H9 (cell line): ENCODE measurements around the gene USP5. TPM values are rescaled to one million over a fixed set of nuclear protein-coding genes. Genes with fewer than 3 reads are reported as not detected.
A peak's percentile ranks its signal among the peaks of the same experiment; 100 is the strongest.

Experiments
- DNase-seq: peaks from one replicate; pipeline ENCODE4 v3.0.0-alpha.2; 2017
- H2AFZ ChIP-seq: one replicate; pipeline ENCODE4 v1.6.1; 2013; ENCODE audit warnings: mild to moderate bottlenecking, low read length, control low read depth, moderate library complexity
- H2AK5ac ChIP-seq: 2 replicates; pipeline ENCODE4 v1.6.1; 2013; ENCODE audit warnings: low read length, control low read depth, mixed read lengths; ENCODE audit not compliant: insufficient read length
- H2BK120ac ChIP-seq: one replicate; pipeline ENCODE4 v1.6.1; 2013; ENCODE audit warnings: low read depth, mild to moderate bottlenecking, low read length, control low read depth, inconsistent platforms; ENCODE audit not compliant: poor library complexity, severe bottlenecking
- H2BK12ac ChIP-seq: 2 replicates; pipeline ENCODE4 v1.6.1; 2013; ENCODE audit warnings: low read length, control low read depth, mixed read lengths, low read depth; ENCODE audit not compliant: insufficient read length
- H2BK15ac ChIP-seq: 2 replicates; pipeline ENCODE4 v1.6.1; 2013; ENCODE audit warnings: low read depth, low read length, control low read depth
- H2BK20ac ChIP-seq: one replicate; pipeline ENCODE4 v1.6.1; 2013; ENCODE audit warnings: low read depth, mild to moderate bottlenecking, low read length, control low read depth, inconsistent platforms; ENCODE audit not compliant: poor library complexity, severe bottlenecking
- H2BK5ac ChIP-seq: 2 replicates; pipeline ENCODE4 v1.6.1; 2013; ENCODE audit warnings: low read length, control low read depth, mixed read lengths; ENCODE audit not compliant: insufficient read length
- H3K14ac ChIP-seq: 2 replicates; pipeline ENCODE4 v1.6.1; 2013; ENCODE audit warnings: low read length, control low read depth; ENCODE audit not compliant: insufficient read depth
- H3K18ac ChIP-seq: 2 replicates; pipeline ENCODE4 v1.6.1; 2013; ENCODE audit warnings: low read depth, mild to moderate bottlenecking, mixed read lengths, low read length, control low read depth; ENCODE audit not compliant: insufficient read length
- H3K23ac ChIP-seq: 2 replicates; pipeline ENCODE4 v1.6.1; 2013; ENCODE audit warnings: low read length, control low read depth, mixed read lengths, low read depth; ENCODE audit not compliant: insufficient read length
- H3K23me2 ChIP-seq: 2 replicates; pipeline ENCODE4 v1.6.1; 2013; ENCODE audit warnings: low read depth, mild to moderate bottlenecking, mixed read lengths, low read length, control low read depth; ENCODE audit not compliant: insufficient read length, poor library complexity, severe bottlenecking
- H3K27ac ChIP-seq: 2 replicates; pipeline ENCODE4 v1.5.1; 2013; ENCODE audit warnings: low read length, control low read depth, mixed read lengths, low read depth; ENCODE audit not compliant: insufficient read length
- H3K27me3 ChIP-seq: 2 replicates; pipeline ENCODE4 v1.6.1; 2013; ENCODE audit warnings: low read length, control low read depth, inconsistent platforms; ENCODE audit not compliant: insufficient read depth
- H3K4ac ChIP-seq: 2 replicates; pipeline ENCODE4 v1.6.1; 2013; ENCODE audit warnings: low read depth, mild to moderate bottlenecking, control low read depth, inconsistent platforms, low read length, moderate library complexity
- H3K4me1 ChIP-seq: 2 replicates; pipeline ENCODE4 v1.6.1; 2013; ENCODE audit warnings: low read length, control low read depth, inconsistent platforms; ENCODE audit not compliant: insufficient read depth
- H3K4me2 ChIP-seq: 2 replicates; pipeline ENCODE4 v1.6.1; 2013; ENCODE audit warnings: low read length, control low read depth, mixed read lengths; ENCODE audit not compliant: insufficient read length, insufficient read depth
- H3K56ac ChIP-seq: 2 replicates; pipeline ENCODE4 v1.6.1; 2013; ENCODE audit warnings: low read depth, mild to moderate bottlenecking, mixed read lengths, low read length, control low read depth; ENCODE audit not compliant: insufficient read length
- H3K79me1 ChIP-seq: 2 replicates; pipeline ENCODE4 v1.6.1; 2013; ENCODE audit warnings: low read depth, mild to moderate bottlenecking, moderate library complexity, low read length, control low read depth, inconsistent platforms; ENCODE audit not compliant: insufficient read depth, poor library complexity, severe bottlenecking
- H3K79me2 ChIP-seq: 2 replicates; pipeline ENCODE4 v1.6.1; 2013; ENCODE audit warnings: low read length, control low read depth, inconsistent platforms; ENCODE audit not compliant: insufficient read depth
- H3K9ac ChIP-seq: 2 replicates; pipeline ENCODE4 v1.6.1; 2013; ENCODE audit warnings: low read length, control low read depth, mixed read lengths; ENCODE audit not compliant: insufficient read length; ENCODE audit errors: extremely low read depth
- H3K9me3 ChIP-seq: one replicate; pipeline ENCODE4 v1.6.1; 2013; ENCODE audit warnings: low read depth, low read length, inconsistent platforms; ENCODE audit not compliant: control insufficient read depth
- H3T11ph ChIP-seq: one replicate; pipeline ENCODE4 v1.6.1; 2013; ENCODE audit warnings: mild to moderate bottlenecking, low read length, control low read depth, inconsistent platforms
- H4K20me1 ChIP-seq: one replicate; pipeline ENCODE4 v1.6.1; 2013; ENCODE audit not compliant: control insufficient read depth, insufficient read length, insufficient read depth
- H4K5ac ChIP-seq: 2 replicates; pipeline ENCODE4 v1.6.1; 2013; ENCODE audit warnings: low read depth, mild to moderate bottlenecking, mixed read lengths, low read length, control low read depth; ENCODE audit not compliant: insufficient read length
- H4K8ac ChIP-seq: replicated peaks from 2 replicates; pipeline ENCODE4 v1.6.1; 2013; ENCODE audit warnings: low read length, control low read depth, mixed read lengths, low read depth; ENCODE audit not compliant: insufficient read length
- H4K91ac ChIP-seq: 2 replicates; pipeline ENCODE4 v1.6.1; 2013; ENCODE audit warnings: low read depth, mild to moderate bottlenecking, moderate library complexity, mixed read lengths, low read length, control low read depth; ENCODE audit not compliant: insufficient read length
- H3K27ac Mint-ChIP-seq, 3 experiments: 2 replicates in 2 of 3; 3 replicates in 1 of 3; pipeline ENCODE4 v1.8.0; 2020 to 2021; ENCODE audit warnings: mixed read lengths in 3 of 3, mild to moderate bottlenecking in 1 of 3, moderate library complexity in 1 of 3
- H3K27me3 Mint-ChIP-seq: 2 replicates; pipeline ENCODE4 v1.8.0; 2021; ENCODE audit warnings: low read depth, mild to moderate bottlenecking, moderate library complexity, mixed read lengths
- H3K36me3 Mint-ChIP-seq, 3 experiments: 2 replicates in 2 of 3; 3 replicates in 1 of 3; pipeline ENCODE4 v1.8.0; 2020 to 2021; ENCODE audit warnings: low read depth in 3 of 3, mixed read lengths in 3 of 3; ENCODE audit not compliant: insufficient read depth in 1 of 3
- H3K4me1 Mint-ChIP-seq, 2 experiments: 2 replicates each; pipeline ENCODE4 v1.8.0; 2020; ENCODE audit warnings: mixed read lengths in 2 of 2
- H3K4me3 Mint-ChIP-seq, 2 experiments: 2 replicates in 1 of 2; 3 replicates in 1 of 2; pipeline ENCODE4 v1.8.0; 2020 to 2021; ENCODE audit warnings: mild to moderate bottlenecking in 2 of 2, mixed read lengths in 2 of 2, moderate library complexity in 1 of 2
- H3K9me3 Mint-ChIP-seq, 2 experiments: 2 replicates in 1 of 2; 3 replicates in 1 of 2; pipeline ENCODE4 v1.8.0; 2020; ENCODE audit warnings: mild to moderate bottlenecking in 2 of 2, mixed read lengths in 2 of 2, moderate library complexity in 1 of 2
- WGBS: extraction: QIAGEN DNeasy Blood & Tissue Kit; methylation state at CpG from one replicate; pipeline ENCODE4 v1.1.7; 2013; ENCODE audit warnings: missing lambda C conversion rate, low lambda C conversion rate, mixed read lengths; ENCODE audit not compliant: insufficient read length; ENCODE audit errors: extremely low coverage; 5-methylcytosine and 5-hydroxymethylcytosine counted together
- total RNA-seq: library from RNA; stranded (reverse); gene quantifications from 2 replicates; pipeline ENCODE4 v1.2.1, GENCODE V29; 2021
- TF ChIP-seq, protein P1 (sequence below): fragments of 200-600 bp; sonication (generic); conservative IDR thresholded peaks from 3 replicates; pipeline ENCODE4 v1.8.0; 2021; ENCODE audit warnings: antibody characterized with exemption, mild to moderate bottlenecking

USP5 gene
- total RNA-seq, 1 experiment from 2014 or later: 143 TPM

DNA sequence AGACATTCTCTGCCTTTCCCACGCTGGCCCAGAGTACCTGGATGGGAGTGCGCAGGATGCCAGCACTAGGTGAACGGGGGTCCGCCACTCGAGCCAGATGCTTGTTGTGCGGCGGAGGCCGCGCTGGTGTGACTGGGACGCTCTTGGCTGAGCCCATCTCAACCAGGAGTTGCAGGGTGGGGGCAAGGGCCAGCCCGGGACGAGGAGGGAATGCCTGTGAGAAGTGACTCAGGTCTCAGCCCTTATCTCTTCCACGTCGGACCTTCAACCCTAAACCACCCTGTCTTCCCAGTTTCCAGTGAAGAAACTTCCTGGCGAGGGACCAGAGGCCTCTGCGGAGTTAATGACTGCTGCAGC is 1.2 kb upstream of the USP5 start:
- no peak overlapping the region for H3T11ph ChIP-seq
- peak overlapping the region; percentile 78 for H3K4me2 ChIP-seq
- no peaks in the 10 kb centered on the region for H3K9me3 ChIP-seq
- peak overlapping the region; percentile 54 for H3K18ac ChIP-seq
- peak overlapping the region in 2 of 3 experiments; percentile 69 to 89; a peak in 4 of 7 replicates for H3K27ac Mint-ChIP-seq
- no peak overlapping the region for H3K56ac ChIP-seq
- H3K23ac ChIP-seq: no peak overlapping the region
- H3K27ac ChIP-seq: no peak overlapping the region
- no peak overlapping the region for H2AFZ ChIP-seq
- H3K27me3 Mint-ChIP-seq: no peaks in the 10 kb centered on the region
- H3K27me3 ChIP-seq: no peaks in the 10 kb centered on the region
- TF ChIP-seq, protein P1, sequence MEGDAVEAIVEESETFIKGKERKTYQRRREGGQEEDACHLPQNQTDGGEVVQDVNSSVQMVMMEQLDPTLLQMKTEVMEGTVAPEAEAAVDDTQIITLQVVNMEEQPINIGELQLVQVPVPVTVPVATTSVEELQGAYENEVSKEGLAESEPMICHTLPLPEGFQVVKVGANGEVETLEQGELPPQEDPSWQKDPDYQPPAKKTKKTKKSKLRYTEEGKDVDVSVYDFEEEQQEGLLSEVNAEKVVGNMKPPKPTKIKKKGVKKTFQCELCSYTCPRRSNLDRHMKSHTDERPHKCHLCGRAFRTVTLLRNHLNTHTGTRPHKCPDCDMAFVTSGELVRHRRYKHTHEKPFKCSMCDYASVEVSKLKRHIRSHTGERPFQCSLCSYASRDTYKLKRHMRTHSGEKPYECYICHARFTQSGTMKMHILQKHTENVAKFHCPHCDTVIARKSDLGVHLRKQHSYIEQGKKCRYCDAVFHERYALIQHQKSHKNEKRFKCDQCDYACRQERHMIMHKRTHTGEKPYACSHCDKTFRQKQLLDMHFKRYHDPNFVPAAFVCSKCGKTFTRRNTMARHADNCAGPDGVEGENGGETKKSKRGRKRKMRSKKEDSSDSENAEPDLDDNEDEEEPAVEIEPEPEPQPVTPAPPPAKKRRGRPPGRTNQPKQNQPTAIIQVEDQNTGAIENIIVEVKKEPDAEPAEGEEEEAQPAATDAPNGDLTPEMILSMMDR: no peak
- no peaks in the 10 kb centered on the region; a peak in 1 of 5 replicates for H3K9me3 Mint-ChIP-seq
- peaks cover 16% of the 10 kb centered on the region for H3K23me2 ChIP-seq
- no peak overlapping the region for H3K14ac ChIP-seq
- no peak overlapping the region for H4K8ac ChIP-seq
- no peaks in the 10 kb centered on the region for H3K79me1 ChIP-seq
- H4K5ac ChIP-seq: no peak overlapping the region
- H3K4me1 Mint-ChIP-seq: peaks cover 24 to 26% of the 10 kb centered on the region in 2 experiments
- no peak overlapping the region for H4K91ac ChIP-seq
- peaks cover 5% of the 10 kb centered on the region; the same call in 1 of the 2 replicates for H3K79me2 ChIP-seq
- H3K4ac ChIP-seq: no peak overlapping the region
- no peak overlapping the region for H2BK20ac ChIP-seq
- no peak overlapping the region for H2BK12ac ChIP-seq
- H3K9ac ChIP-seq: peak overlapping the region; percentile 46
- H2BK120ac ChIP-seq: no peak overlapping the region
- peaks cover 24 to 61% (median 57%) of the 10 kb centered on the region in 3 experiments; a peak in 6 of 7 replicates for H3K36me3 Mint-ChIP-seq
- no peak overlapping the region for H2BK5ac ChIP-seq
- no peak for DNase-seq
- H3K4me1 ChIP-seq: no peaks in the 10 kb centered on the region; the same call in 1 of the 2 replicates
- no CpG with 5 or more reads among the region's 16 CpGs for WGBS
- H4K20me1 ChIP-seq: peaks cover 2% of the 10 kb centered on the region
- no peak overlapping the region for H2BK15ac ChIP-seq
- H3K4me3 Mint-ChIP-seq: peak overlapping the region; percentile 94 to 98
- H2AK5ac ChIP-seq: no peak overlapping the region
